IPS DF 6.9 (cell line): ENCODE measurements around the gene SMIM41.

Experiments used
- DNase-seq: peaks from one replicate; pipeline ENCODE4 v3.0.0-alpha.2; 2013; ENCODE audit warnings: low read depth, low spot score
- H3K27ac ChIP-seq: one replicate; pipeline ENCODE4 v1.5.1; 2013; ENCODE audit warnings: low read length, control low read depth
- H3K27me3 ChIP-seq: 2 replicates; pipeline ENCODE4 v1.6.1; 2013; ENCODE audit warnings: mild to moderate bottlenecking, low read length; ENCODE audit not compliant: control insufficient read depth, insufficient read depth
- H3K36me3 ChIP-seq: 2 replicates; pipeline ENCODE4 v1.6.1; 2013; ENCODE audit warnings: low read length; ENCODE audit not compliant: control insufficient read depth, insufficient read depth
- H3K4me1 ChIP-seq: 2 replicates; pipeline ENCODE4 v1.6.1; 2013; ENCODE audit warnings: low read length; ENCODE audit not compliant: control insufficient read depth, insufficient read depth
- H3K4me3 ChIP-seq: 2 replicates; pipeline ENCODE4 v1.5.1; 2013; ENCODE audit warnings: mild to moderate bottlenecking, low read length
- H3K9me3 ChIP-seq: 2 replicates; pipeline ENCODE4 v1.6.1; 2013; ENCODE audit warnings: low read length, inconsistent platforms; ENCODE audit not compliant: control insufficient read depth, insufficient read depth
- WGBS: extraction: QIAGEN DNeasy Blood & Tissue Kit; methylation state at CpG from one replicate; pipeline ENCODE4 v1.1.7; 2013; ENCODE audit warnings: mixed read lengths, missing lambda C conversion rate; ENCODE audit not compliant: insufficient read length, insufficient coverage; 5-methylcytosine and 5-hydroxymethylcytosine counted together

Gene SMIM41

GRCh38 chr12:52079576-52080402, at the start of gene SMIM41:
Gene SMIM41, plus strand, starts transcription at chr12:52079704. Its CDS starts 76 bp downstream, at chr12:52079780.
- peak within 1 kb of the TSS; percentile 26 for H3K4me3 ChIP-seq
- H3K9me3 ChIP-seq: no peaks in the 10 kb centered on the region
- DNase-seq: no peak
- peaks cover 13% of the 10 kb centered on the region for H3K4me1 ChIP-seq
- H3K27ac ChIP-seq: no peak within 1 kb of the TSS
- no CpG with 5 or more reads among the region's 87 CpGs for WGBS
- H3K27me3 ChIP-seq: no peaks in the 10 kb centered on the region
- H3K36me3 ChIP-seq: peaks cover 16% of the 10 kb centered on the region

GRCh38 chr12:52032446-52032803, 47.1 kb upstream of the SMIM41 start:
- no peaks in the 10 kb centered on the region for H3K9me3 ChIP-seq
- H3K27me3 ChIP-seq: peaks cover 6% of the 10 kb centered on the region; the same call in 1 of the 2 replicates
- no CpG with 5 or more reads among the region's 5 CpGs for WGBS
- DNase-seq: no peak
- H3K36me3 ChIP-seq: no peaks in the 10 kb centered on the region
- H3K4me1 ChIP-seq: peaks cover 6% of the 10 kb centered on the region
- no peak overlapping the region for H3K4me3 ChIP-seq
- H3K27ac ChIP-seq: no peak overlapping the region

- no peaks in the 10 kb centered on the region for H3K9me3 ChIP-seq
- no CpG with 5 or more reads among the region's 48 CpGs for WGBS
- peaks cover 6% of the 10 kb centered on the region; the same call in 1 of the 2 replicates for H3K27me3 ChIP-seq
- no peak for DNase-seq
- no peak overlapping the region for H3K27ac ChIP-seq
- peak overlapping the region; percentile 3; the same call in 1 of the 2 replicates for H3K4me3 ChIP-seq
- peaks cover 6% of the 10 kb centered on the region for H3K4me1 ChIP-seq
- no peaks in the 10 kb centered on the region for H3K36me3 ChIP-seq
Measured at GRCh38 chr12:52032804-52033445, 46.6 kb upstream of the SMIM41 start.

- Histone ChIP-seq H3K27ac (no peak overlapping the region), H3K27me3 (peaks cover 6% of the 10 kb centered on the region; the same call in 1 of the 2 replicates), H3K4me3 (no peak overlapping the region; the same call in 1 of the 2 replicates), H3K4me1 (peaks cover 6% of the 10 kb centered on the region), H3K36me3 (no peaks in the 10 kb centered on the region), H3K9me3 (no peaks in the 10 kb centered on the region)
- WGBS: no CpG with 5 or more reads among the region's 13 CpGs
- DNase-seq: no peak
Measured at GRCh38 chr12:52033446-52034140, 45.9 kb upstream of the SMIM41 start.

GRCh38 chr12:52035190-52035589, 44.3 kb upstream of the SMIM41 start:
- no peaks in the 10 kb centered on the region for H3K9me3 ChIP-seq
- peaks cover 6% of the 10 kb centered on the region; the same call in 1 of the 2 replicates for H3K27me3 ChIP-seq
- H3K4me1 ChIP-seq: peaks cover 4% of the 10 kb centered on the region; the same call in 1 of the 2 replicates
- WGBS: no CpG with 5 or more reads among the region's 4 CpGs
- H3K27ac ChIP-seq: no peak overlapping the region
- DNase-seq: no peak
- H3K36me3 ChIP-seq: no peaks in the 10 kb centered on the region
- no peak overlapping the region for H3K4me3 ChIP-seq

GRCh38 chr12:52035926-52036325, 43.6 kb upstream of the SMIM41 start:
- peaks cover 6% of the 10 kb centered on the region; the same call in 1 of the 2 replicates for H3K27me3 ChIP-seq
- no peaks in the 10 kb centered on the region for H3K9me3 ChIP-seq
- DNase-seq: no peak
- no CpG with 5 or more reads among the region's 2 CpGs for WGBS
- H3K27ac ChIP-seq: no peak overlapping the region
- H3K36me3 ChIP-seq: no peaks in the 10 kb centered on the region
- no peak overlapping the region for H3K4me3 ChIP-seq
- H3K4me1 ChIP-seq: peaks cover 4% of the 10 kb centered on the region; the same call in 1 of the 2 replicates

GRCh38 chr12:52036587-52037171, 42.8 kb upstream of the SMIM41 start:
- no CpG with 5 or more reads among the region's 53 CpGs for WGBS

GRCh38 chr12:52037248-52037861, 42.1 kb upstream of the SMIM41 start:
- no peak overlapping the region for H3K27ac ChIP-seq
- no CpG with 5 or more reads among the region's 59 CpGs for WGBS
- no peaks in the 10 kb centered on the region for H3K9me3 ChIP-seq
- no peaks in the 10 kb centered on the region for H3K36me3 ChIP-seq
- peaks cover 3% of the 10 kb centered on the region; the same call in 1 of the 2 replicates for H3K4me1 ChIP-seq
- DNase-seq: no peak
- peaks cover 6% of the 10 kb centered on the region; the same call in 1 of the 2 replicates for H3K27me3 ChIP-seq
- H3K4me3 ChIP-seq: peak overlapping the region; percentile 74; the same call in 1 of the 2 replicates

More at GRCh38 chr12:52036587-52037171, 42.8 kb upstream of the SMIM41 start:
- Histone ChIP-seq H3K27me3 (peaks cover 6% of the 10 kb centered on the region; the same call in 1 of the 2 replicates), H3K4me1 (peaks cover 4% of the 10 kb centered on the region; the same call in 1 of the 2 replicates), H3K9me3 (no peaks in the 10 kb centered on the region), H3K27ac (no peak overlapping the region), H3K36me3 (no peaks in the 10 kb centered on the region), H3K4me3 (peak overlapping the region; percentile 74; the same call in 1 of the 2 replicates)
- no peak for DNase-seq

GRCh38 chr12:52038447-52038846, 41.1 kb upstream of the SMIM41 start:
- Histone ChIP-seq H3K9me3 (no peaks in the 10 kb centered on the region), H3K36me3 (no peaks in the 10 kb centered on the region), H3K27ac (no peak overlapping the region), H3K4me1 (peaks cover 2% of the 10 kb centered on the region; the same call in 1 of the 2 replicates), H3K4me3 (no peak overlapping the region), H3K27me3 (peaks cover 6% of the 10 kb centered on the region; the same call in 1 of the 2 replicates)
- DNase-seq: no peak
- no CpG with 5 or more reads among the region's 6 CpGs for WGBS
